ENCODE measurements around the gene RECK.
A peak's percentile ranks its signal among the peaks of the same experiment; 100 is the strongest.
"Not testable (repeated sequence)": the region's sequence is repeated elsewhere in the genome, so short reads cannot be mapped to it uniquely, and the experiment has no call there.

RECK gene

DNA sequence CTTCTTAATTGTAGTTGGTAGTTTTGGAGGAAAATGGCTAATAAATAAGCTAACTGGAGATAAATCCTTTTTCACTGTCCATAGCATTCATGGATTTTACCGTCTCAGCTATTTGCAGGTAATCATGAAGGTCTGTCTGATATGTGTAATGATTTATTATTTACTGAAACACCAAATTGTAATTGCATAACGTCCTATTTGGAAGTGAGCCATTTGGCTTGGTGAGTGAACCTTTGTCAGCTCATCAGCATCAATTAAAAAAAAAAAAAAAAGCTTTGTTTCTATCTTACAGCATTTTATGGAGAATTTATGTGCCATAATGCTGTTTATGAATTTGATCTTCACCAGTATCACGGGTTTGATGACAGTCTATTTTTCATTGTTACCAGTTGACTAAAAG, 20.2 kb downstream of the RECK start:
- no peak for DNase-seq (ENCODE audit: low read depth in 2 of 2)

DNA sequence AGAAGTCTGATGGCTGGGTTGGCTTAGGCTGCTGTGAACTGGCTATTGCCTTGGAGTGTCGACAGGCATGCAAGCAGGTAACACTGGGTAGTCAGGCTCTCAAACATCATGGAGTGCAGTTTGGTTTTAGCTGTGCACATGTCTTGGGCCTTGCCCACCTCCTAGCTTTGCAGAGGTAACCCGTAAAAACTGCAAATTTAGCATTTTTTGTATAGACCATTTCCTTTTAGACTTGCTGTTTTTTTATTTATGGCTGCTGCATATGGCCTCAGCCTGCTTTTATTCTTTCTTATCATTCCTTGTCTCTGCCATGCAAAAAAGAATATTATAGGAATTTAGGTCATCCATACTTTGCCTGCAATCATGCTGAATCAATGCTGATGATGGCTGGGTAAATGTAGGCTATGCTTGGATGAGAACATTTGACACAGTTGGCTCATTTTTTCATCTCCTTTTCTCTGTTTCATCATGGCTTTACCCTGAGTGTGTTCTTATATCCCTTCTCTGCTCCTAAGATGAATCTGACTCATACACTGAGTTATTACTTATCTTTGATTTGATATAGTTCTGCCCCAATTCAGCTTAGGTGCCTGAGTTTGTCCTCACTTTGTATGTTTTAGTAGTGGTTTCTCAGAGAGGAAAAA, 27.2 kb downstream of the RECK start:
- no peak for DNase-seq (ENCODE audit: low read depth in 2 of 2)

DNA sequence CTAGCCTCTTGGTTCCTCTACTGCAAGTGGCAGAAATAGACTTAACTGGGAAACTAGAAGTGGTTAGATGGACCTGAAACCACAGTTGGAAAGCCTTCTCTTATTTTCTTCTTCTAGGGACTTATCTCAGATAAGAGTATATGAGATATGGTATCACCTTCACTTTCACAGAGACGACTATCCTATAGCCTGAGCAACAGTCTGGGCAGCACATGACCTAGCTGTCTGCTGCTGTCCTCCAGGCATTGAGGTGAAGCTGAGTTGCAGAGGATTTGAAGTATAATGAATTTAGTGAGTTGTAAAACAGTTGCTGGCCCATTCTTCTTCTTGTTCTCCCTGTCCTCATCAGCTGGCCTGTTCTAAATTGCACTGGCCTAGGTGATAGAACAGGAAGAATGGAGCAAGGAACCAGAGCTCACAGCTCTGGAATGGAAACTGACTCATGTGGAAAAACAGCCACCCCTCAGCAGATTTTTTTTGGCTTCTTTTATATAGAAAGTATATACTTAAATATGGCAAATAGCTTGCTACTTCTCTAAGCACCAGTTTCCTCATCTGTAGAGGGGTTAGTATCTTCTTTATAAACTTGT, 27.8 kb downstream of the RECK start:
- no peak for DNase-seq (ENCODE audit: low read depth in 2 of 2)

DNA sequence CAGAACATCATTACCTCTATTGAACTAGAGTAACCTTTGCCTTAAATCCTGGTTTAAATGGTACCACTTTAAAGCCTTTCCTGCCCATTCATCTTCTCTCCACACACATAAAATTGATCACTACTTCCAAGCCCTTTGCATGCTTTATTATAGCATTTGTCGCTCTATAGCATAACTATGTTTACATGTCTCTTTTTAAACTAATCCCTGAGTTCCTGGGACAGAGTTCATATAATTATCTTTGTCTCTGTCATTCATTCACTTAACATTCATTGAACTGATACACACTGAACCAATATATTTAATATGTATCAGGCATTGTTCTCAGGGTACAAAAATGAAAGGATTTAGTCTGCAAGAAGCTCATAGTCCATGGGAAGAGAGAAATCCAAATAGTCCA, 37.3 kb downstream of the RECK start:
- DNase-seq (ENCODE audit: low read depth in 2 of 2): no peak

DNA sequence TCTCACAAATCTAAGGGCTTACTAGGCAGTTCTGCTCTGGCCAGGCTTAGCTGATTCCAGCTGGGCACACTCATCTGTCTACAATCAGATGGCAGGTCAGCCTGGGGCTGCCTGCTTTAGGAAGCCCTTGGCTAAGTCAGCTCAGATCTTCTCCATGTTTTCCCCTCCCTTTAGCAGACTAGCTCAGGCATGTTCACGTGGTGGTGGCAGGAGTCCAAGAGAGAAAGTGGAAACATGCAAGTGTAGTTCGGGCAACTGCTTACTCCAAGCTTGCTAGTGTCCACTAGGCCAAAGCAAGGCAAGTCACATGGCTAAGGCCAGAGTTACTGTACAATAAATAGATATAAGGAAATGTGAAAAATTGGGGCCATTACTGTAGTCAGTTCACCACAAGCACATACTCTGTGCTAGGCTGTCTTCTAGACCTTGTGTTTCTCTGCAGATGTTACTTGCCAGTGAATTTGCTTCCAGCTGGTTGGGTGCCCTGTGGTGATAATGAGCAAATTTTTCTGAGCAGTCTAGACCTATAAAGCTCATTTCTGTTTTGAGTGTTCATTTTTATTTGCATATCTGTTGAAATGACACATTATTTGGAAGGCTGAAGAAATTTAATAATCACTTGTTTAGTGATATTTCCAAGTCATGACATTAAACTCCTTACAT, 38.3 kb downstream of the RECK start:
- DNase-seq (ENCODE audit: low read depth in 2 of 2): no peak

DNA sequence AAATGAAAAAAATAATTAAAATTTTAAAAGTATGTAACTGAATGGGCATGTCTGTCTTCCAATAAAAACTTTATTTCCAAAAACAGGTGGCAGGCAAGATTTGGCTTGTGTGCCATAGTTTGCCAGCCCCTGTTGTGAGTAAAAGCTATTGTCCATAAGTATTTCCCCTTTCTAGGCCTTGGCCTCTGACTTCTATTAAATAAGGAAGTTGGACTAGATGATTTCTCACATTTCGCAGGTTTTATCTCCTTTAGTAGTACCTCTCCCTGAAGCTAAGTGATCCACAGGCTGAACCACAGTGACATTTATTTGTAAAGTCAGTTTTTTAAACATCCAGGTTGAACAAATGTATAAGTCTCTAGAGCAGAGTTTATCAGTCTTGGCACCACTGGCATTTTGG, 41.3 kb downstream of the RECK start:
- no peak for DNase-seq (ENCODE audit: low read depth in 2 of 2)

DNA sequence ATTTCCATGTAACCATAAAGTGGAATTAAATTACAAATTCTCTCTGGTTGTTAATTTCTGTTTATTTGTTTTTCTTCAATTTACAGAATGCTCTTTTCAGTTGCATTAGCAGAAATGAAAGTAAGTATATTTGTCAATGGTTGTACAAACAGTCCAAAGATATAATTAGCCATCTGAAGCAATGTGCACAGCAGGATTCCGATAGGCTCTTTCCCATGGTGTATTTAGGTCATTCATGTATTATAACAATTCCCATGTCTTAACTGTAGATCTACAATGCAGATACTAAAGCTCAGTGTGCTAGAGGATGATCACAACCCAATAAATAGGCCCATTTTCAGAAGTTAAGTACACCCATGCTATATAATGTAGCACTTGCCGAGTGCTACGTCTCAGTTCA, 43.8 kb downstream of the RECK start:
- no peak for DNase-seq (ENCODE audit: low read depth in 2 of 2)

DNA sequence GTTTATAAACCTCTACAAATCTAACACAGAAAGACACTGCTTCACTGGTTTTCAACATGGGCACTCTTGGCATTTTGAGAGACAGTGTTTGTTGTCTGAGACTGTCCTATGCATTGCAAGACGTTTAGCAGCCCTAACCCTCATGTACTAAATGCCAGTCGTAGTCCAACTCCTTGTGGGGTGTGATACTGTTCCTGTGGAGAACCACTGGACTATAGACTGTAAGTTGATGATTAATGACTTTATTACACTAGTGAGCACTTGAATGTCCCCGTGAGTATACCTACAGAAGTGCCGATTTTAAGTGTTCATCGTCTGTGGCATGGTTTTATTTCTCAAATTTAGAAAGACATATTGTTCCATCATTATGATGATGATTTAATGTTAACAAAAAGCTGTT, 46.2 kb downstream of the RECK start:
- DNase-seq (ENCODE audit: low read depth in 2 of 2): no peak

DNA sequence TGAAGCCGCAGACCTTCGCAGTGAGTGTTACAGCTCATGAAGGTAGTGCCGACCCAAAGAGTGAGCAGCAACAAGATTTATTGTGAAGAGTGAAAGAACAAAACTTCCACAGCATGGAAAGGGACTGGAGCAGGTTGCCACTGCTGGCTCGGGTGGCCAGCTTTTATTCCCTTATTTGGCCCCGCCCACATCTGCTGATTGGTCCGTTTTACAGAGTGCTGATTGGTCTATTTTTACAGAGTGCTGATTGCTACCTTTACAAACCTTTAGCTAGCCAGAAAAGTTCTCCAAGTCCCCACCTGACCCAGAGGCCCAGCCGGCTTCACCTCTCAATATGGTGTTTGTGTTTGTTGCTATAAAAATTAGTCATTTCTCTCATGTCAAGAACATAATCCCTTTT, 49.7 kb downstream of the RECK start:
- DNase-seq (ENCODE audit: low read depth in 2 of 2): no peak

DNA sequence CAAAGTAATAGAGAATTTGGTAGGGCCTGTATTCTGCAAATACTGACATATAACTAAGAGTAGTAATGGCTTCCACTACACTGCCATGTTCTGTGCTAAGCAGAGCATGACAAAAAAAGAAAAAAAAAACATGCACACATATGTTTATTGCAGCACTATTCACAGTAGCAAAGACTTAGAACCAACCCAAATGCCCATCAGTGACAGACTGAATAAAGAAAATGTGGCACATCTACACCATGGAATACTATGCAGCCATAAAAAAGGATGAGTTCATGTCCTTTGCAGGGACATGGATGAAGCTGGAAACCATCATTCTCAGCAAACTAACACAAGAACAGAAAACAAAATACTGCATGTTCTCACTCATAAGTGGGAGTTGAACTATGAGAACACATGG, 50.3 kb downstream of the RECK start:
- not testable (repeated sequence) for DNase-seq (ENCODE audit: low read depth in 2 of 2)

DNA sequence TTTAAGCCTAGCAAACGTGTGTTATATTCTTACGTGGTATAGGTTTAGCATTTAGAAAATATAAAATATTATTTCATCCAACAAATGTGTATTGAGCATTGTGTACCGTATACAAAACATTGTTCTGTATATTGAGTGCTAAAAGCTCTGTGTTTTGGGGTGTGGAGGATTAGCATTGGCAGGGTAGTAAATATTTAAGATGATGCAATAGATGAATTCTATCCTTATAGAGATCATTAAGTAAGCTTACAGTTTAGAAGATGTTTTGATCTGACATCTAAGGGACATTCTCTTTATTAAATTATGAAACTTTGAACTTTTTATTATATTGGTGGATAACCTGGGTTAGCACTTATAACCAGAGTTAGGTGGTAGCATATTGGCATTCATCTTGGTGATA, 51.3 kb downstream of the RECK start:
- no peak for DNase-seq (ENCODE audit: low read depth in 2 of 2)

DNA sequence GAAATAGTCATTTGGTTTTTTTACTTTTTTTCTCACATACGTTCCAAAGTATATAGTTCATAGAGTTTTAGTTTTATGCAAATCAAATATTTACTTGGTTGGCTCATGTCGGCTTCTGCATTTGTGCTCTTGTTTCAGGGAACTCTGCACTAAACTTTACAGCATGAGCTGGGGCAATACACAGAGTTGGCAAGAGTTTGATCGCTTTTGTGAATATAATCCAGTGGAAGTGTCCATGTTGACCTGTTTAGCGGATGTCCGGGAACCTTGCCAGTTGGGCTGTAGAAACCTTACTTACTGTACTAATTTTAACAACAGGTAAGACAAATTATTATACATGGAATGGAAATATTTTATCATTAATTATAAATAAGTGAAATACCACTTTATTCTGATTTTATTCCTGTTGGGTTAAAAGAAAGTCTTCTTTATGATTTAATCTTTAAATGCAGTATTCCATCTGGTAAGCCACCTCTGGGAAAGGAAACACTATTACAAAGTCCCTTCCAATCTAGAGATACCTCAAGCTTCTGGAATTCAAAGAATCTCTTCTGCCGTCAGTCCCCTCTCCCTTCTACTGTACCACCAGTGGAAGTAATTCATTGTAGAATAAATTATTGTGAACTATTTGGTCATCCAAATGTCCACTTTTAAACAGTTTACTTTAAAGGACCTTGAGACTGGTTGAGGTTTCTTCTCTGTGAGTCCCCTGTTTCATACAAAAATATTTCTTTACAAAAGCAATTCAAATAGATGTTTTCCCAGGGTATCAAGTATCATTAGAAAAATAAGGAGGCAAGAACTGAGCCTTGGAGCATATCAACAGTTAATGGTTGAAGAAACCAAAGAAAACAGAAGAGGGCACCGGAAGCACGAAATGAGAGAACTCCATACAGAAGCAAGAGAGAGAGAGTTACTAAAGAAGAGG, 54.6 kb downstream of the RECK start:
- DNase-seq (ENCODE audit: low read depth in 2 of 2): no peak

DNA sequence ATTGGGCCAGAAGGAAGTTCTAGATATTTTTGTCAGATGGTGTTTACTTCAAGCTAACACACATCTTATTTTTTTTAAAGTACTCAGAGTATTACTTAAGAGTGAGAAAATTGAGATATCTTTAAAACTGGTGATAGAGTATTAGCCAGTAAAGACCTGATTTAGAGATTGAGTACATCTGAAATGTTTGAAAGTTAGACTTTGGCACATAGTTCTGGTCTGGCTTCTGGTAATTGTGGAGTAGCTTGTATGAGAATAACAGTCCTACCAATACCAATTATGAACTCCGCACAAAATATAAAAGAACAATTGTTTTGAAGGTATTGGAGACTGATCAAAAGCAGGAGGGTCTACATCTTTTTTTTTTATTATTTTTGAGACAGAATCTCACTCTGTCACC, 55.3 kb downstream of the RECK start:
- DNase-seq (ENCODE audit: low read depth in 2 of 2): no peak

DNA sequence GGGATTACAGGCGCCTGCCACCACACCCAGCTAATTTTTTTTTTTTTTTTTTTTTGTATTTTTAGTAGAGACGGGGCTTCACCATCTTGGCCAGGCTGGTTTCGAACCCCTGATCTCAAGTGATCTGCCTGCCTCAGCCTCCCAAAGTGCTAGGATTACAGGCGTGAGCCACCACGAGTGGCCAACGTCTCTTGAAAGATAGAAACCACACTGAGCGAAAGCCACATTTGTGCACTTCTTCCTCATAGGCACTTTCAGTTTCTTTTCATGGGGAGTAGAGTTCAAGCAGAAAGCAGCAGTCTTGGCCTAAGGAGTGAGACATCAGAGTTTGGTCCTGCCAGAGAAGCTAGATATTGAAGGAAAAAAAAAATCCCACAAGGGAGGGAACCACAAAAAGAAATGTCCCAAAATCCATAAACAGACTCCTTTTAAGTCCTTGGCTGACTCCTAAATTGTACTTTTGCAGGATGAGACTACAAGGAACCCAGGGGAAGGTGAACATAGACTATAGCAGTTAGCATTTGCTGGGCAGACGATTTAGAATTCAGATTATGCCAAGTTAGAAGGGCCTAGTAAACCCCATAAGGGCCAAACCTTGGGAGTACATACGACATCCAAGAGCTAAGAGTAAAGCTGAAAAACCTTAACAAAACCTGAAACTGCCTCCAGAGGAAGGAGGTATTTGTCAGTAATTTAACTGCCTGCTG, 55.9 kb downstream of the RECK start:
- no peak for DNase-seq (ENCODE audit: low read depth in 2 of 2)

DNA sequence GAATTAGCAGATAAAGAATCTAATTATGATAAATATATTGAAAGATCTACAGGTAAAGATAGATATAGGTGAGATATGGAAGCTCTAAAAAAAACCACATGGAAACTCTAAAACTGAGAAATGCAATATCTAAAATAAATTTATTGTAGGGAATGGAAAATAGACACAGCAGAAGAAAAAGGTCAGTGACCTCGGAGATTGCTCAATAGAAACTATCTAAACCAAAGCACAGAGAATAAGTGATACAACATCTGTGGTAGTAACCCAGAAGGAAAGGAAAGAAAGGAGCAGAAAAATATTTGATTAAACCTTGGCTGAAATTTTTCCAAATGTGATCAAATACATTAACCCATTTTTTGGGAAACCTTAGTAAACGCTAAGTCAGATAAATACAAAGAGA, 56.7 kb downstream of the RECK start:
- DNase-seq (ENCODE audit: low read depth in 2 of 2): no peak

DNA sequence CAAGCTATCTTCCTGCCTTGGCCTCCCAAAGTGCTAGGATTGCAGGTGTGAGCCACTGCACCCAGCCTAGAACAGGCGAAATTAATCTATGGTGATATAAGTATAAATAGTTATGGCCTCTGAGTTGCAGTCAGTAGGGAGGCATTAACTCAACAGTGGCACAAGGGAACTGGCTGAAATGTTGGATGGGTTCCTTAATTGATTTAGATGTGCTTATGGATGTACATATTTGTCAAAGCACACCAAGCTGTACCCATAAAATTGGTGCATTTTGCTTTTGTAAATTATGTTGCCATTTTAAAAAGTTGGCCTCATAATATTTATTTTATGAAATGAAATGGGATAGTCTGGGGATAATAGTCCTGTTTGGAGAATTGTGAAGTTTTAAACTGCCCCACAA, 63.0 kb downstream of the RECK start:
- DNase-seq (ENCODE audit: low read depth in 2 of 2): no peak

DNA sequence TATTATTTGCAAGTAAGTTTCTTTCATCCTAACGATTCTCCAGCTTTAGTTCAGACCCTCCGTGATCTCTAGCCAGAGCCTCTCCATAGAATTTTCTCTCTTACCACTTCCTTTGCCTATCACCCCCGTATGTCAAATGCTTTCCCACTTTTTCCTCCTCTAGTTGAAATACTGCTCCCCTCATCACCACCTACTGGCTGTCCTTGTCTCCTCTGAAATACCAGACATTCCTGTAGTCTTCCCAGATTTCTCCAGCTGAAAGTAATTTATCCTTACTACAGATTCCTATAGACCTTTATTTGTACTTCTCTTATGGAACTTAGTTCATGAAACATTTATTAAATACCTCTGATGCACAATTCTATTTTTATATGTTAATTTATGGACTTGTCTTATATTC, 63.8 kb downstream of the RECK start:
- no peak for DNase-seq (ENCODE audit: low read depth in 2 of 2)

DNA sequence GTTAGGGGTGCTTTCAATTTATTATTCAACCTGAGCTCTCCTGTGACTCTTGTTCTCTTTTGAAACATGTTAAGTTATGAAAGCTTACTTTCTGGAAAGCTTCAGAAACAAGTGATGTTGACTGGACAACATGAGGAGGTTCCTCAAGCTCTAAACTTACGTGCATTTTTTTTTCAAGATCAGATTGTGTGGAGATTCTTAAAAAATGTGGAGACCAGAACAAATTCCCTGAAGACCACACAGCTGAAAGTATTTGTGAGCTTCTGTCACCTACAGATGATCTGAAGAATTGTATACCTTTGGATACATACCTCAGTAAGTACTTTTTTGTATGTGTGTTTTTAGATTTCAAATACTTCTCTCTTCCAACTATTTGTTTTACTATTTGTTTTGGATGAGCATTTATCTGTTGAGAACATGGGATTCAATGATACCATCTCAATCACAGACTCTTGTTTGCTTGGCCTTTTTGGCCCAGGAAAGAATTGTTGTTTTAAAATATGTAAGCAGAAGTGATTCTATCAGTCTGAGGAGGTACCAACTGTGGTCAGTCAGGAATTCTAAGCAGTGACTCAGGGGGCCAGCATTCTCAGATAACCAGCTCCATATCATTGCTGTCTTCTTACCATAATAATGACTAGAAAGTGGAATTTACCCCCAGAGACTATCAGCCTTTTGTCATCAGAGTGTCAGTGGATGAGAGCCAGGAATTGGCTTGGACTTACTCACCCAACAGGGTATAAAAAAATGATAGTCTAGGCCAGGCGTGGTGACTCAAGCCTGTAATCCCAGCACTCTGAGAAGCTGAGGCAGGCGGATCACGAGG, 65.4 kb downstream of the RECK start:
- DNase-seq (ENCODE audit: low read depth in 2 of 2): no peak

DNA sequence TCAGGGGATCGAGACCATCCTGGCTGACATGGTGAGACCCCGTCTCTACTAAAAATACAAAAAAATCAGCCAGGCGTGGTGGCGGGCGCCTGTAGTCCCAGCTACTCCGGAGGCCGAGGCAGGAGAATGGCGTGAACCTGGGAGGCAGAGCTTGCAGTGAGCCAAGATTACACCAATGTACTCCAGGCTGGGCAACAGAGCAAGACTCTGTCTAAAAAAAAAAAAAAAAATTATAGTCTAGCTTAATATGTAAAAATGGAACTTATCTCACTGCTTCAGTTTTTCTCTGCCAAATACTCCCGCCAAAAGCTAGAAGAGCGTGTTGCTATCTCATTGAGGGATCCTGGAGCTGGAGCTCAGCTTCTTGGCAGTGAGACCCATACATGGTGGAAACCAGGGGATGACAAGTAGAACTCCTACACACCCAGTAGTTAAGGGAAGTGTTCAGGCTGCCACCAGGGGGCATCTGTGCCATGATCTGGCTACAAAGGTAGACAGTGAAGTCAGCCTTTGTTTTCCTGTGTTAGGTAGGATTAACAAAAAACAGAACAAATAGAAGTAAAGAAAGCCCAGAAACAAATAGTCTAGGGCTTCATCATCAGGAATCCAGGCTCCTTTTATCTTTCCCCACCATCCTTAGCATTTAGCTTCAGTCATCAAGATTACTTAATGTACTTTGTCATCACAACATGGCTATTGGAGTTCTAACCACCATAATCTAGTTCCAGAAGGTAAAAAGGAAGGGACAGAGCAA, 66.2 kb downstream of the RECK start:
- DNase-seq (ENCODE audit: low read depth in 2 of 2): peak; percentile 78 to 81

DNA sequence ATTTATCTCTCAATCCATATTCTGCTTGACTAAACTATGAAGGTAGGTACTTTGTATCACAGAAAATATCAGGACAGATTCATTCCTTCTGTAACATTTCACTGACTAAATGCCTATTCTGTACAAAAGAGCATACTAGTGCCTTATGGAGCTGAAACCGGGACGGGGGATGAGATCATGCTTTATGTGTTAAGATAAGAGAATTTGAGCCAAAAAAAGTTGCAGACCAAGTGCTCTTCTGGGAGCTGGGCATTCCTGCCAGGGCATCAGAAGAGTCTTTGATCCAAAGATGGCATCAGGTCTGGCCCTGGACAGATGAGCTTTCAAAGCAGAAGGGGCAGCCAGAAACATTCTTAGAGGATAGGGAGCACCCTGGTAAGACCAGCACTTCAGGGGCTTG, 72.4 kb downstream of the RECK start:
- no peak for DNase-seq (ENCODE audit: low read depth in 2 of 2)

All from activated CD8-positive, alpha-beta memory T cell treated with anti-CD3 and anti-CD28 coated beads for 4 hours (primary cell).